GM23338 (cell line): ENCODE measurements around the gene DNAH6. TPM values are rescaled to one million over a fixed set of nuclear protein-coding genes. Genes with fewer than 3 reads are reported as not detected.

Source experiments
- ATAC-seq: fragments of 200-7000 bp; cut with Tn5 transposase; 3 replicates; pipeline ENCODE4 v1.9.1; 2020
- DNase-seq: peaks from one replicate; pipeline ENCODE4 v3.0.0-alpha.2; 2015; ENCODE audit warnings: low spot score
- H2AFZ ChIP-seq: fragments of 200-600 bp; sonication (generic); 2 replicates; pipeline ENCODE4 v1.8.0; 2016; ENCODE audit warnings: antibody characterized with exemption, mild to moderate bottlenecking, moderate library complexity
- H3F3A ChIP-seq: fragments of 200-600 bp; sonication (generic); replicated peaks from 2 replicates; pipeline ENCODE4 v1.8.0; 2017; ENCODE audit warnings: antibody characterized with exemption, mixed run types, low read depth
- H3K27ac ChIP-seq: fragments of 200-600 bp; sonication (generic); 2 replicates; pipeline ENCODE4 v1.6.1; 2016; ENCODE audit warnings: low read depth
- H3K27me3 ChIP-seq: fragments of 200-600 bp; sonication (generic); 2 replicates; pipeline ENCODE4 v1.8.0; 2016; ENCODE audit warnings: mild to moderate bottlenecking, mixed run types, moderate library complexity; ENCODE audit not compliant: insufficient read depth
- H3K36me3 ChIP-seq: fragments of 200-600 bp; sonication (generic); 2 replicates; pipeline ENCODE4 v1.8.0; 2016; ENCODE audit warnings: mild to moderate bottlenecking; ENCODE audit not compliant: insufficient read depth
- H3K4me1 ChIP-seq: fragments of 200-600 bp; sonication (generic); 2 replicates; pipeline ENCODE4 v1.8.0; 2016; ENCODE audit warnings: mild to moderate bottlenecking, moderate library complexity; ENCODE audit not compliant: insufficient read depth
- H3K4me2 ChIP-seq: fragments of 200-600 bp; sonication (generic); 2 replicates; pipeline ENCODE4 v1.7.1; 2017; ENCODE audit warnings: mixed run types
- H3K4me3 ChIP-seq: fragments of 200-600 bp; sonication (generic); 2 replicates; pipeline ENCODE4 v1.6.1; 2016; ENCODE audit warnings: mixed run types
- H3K79me2 ChIP-seq: fragments of 200-600 bp; sonication (generic); replicated peaks from 2 replicates; pipeline ENCODE4 v1.8.0; 2017; ENCODE audit warnings: mild to moderate bottlenecking; ENCODE audit not compliant: insufficient read depth
- H3K9me2 ChIP-seq: fragments of 200-600 bp; sonication (generic); 2 replicates; pipeline ENCODE4 v1.8.0; 2017; ENCODE audit not compliant: insufficient read depth
- H4K20me1 ChIP-seq: fragments of 200-600 bp; sonication (generic); replicated peaks from 2 replicates; pipeline ENCODE4 v1.8.0; 2017; ENCODE audit warnings: mild to moderate bottlenecking; ENCODE audit not compliant: insufficient read depth
- H3K27ac Mint-ChIP-seq: 2 replicates; pipeline ENCODE4 v1.8.0; 2020; ENCODE audit warnings: inconsistent platforms, mild to moderate bottlenecking, moderate library complexity, mixed read lengths
- H3K27me3 Mint-ChIP-seq: 3 replicates; pipeline ENCODE4 v1.8.0; 2022; ENCODE audit warnings: low read depth, mild to moderate bottlenecking, moderate library complexity, mixed read lengths, inconsistent platforms; ENCODE audit not compliant: insufficient read depth, poor library complexity
- H3K36me3 Mint-ChIP-seq: 3 replicates; pipeline ENCODE4 v1.8.0; 2021; ENCODE audit warnings: low read depth, mild to moderate bottlenecking, inconsistent platforms, moderate library complexity, mixed read lengths
- H3K4me1 Mint-ChIP-seq: 3 replicates; pipeline ENCODE4 v1.8.0; 2020; ENCODE audit warnings: mild to moderate bottlenecking, inconsistent platforms, mixed read lengths
- H3K4me3 Mint-ChIP-seq: 3 replicates; pipeline ENCODE4 v1.8.0; 2021; ENCODE audit warnings: moderate library complexity, mild to moderate bottlenecking, inconsistent platforms, mixed read lengths
- H3K9me3 Mint-ChIP-seq: 3 replicates; pipeline ENCODE4 v1.8.0; 2020; ENCODE audit warnings: moderate library complexity, mild to moderate bottlenecking, inconsistent platforms, mixed read lengths
- CREB1 ChIP-seq: fragments of 250-450 bp; sonication (Bioruptor Pico); IDR thresholded peaks from 2 replicates; pipeline ENCODE4 v1.5.0; 2020; ENCODE audit warnings: low read depth, mild to moderate bottlenecking, moderate library complexity
- EZH2 ChIP-seq: fragments of 200-600 bp; sonication (generic); IDR thresholded peaks from one replicate; pipeline ENCODE4 v1.8.0; 2017; ENCODE audit warnings: antibody characterized with exemption, mild to moderate bottlenecking, low read depth; ENCODE audit not compliant: unreplicated experiment
- EZH2phosphoT487 ChIP-seq: fragments of 200-600 bp; sonication (generic); IDR thresholded peaks from one replicate; pipeline ENCODE4 v1.8.1; 2018; ENCODE audit warnings: antibody characterized with exemption; ENCODE audit not compliant: unreplicated experiment
- JUNB ChIP-seq: IDR thresholded peaks from one replicate; pipeline ENCODE4 v1.6.1; 2016; ENCODE audit warnings: antibody characterized with exemption; ENCODE audit not compliant: unreplicated experiment
- NANOG ChIP-seq: IDR thresholded peaks from 2 replicates; pipeline ENCODE4 v1.6.1; 2016; ENCODE audit warnings: antibody characterized with exemption, borderline replicate concordance
- POLR2AphosphoS5 ChIP-seq: IDR thresholded peaks from 2 replicates; pipeline ENCODE4 v1.6.1; 2016; ENCODE audit warnings: antibody characterized with exemption, low read depth
- STAT1 ChIP-seq: IDR thresholded peaks from one replicate; pipeline ENCODE4 v1.6.1; 2016; ENCODE audit warnings: antibody characterized with exemption; ENCODE audit not compliant: unreplicated experiment
- ZNF114 ChIP-seq: fragments of 250-450 bp; sonication (Bioruptor Pico); IDR thresholded peaks from 2 replicates; pipeline ENCODE4 v1.5.0; 2020; ENCODE audit warnings: mild to moderate bottlenecking, moderate library complexity
- polyA plus RNA-seq: library from polyadenylated mRNA; unstranded; fragments of >200 nt; fragmentation: Nextera tagmentation; extraction: Ambion mirVana; gene quantifications from 2 replicates; pipeline ENCODE4 v1.2.1, GENCODE V29; 2016
- total RNA-seq: library from RNA; depleted of rRNA; stranded (reverse); fragments of >200 nt; shearing (Covaris generic); gene quantifications from 2 replicates; pipeline ENCODE4 v1.2.3, GENCODE V29; 2014
- TF ChIP-seq, protein P1 (sequence below): IDR thresholded peaks from one replicate; pipeline ENCODE4 v1.6.1; 2018; ENCODE audit warnings: antibody characterized with exemption; ENCODE audit not compliant: unreplicated experiment
- TF ChIP-seq, protein P2 (sequence below): IDR thresholded peaks from 2 replicates; pipeline ENCODE4 v1.6.1; 2016; ENCODE audit warnings: antibody characterized with exemption
- TF ChIP-seq, protein P3 (sequence below), 2 experiments: fragments of 200-600 bp in 1 of 2; sonication (generic) in 1 of 2; conservative IDR thresholded peaks; 2 replicates each; pipeline versions ENCODE4 v1.5.1 to v1.6.1; 2016 to 2017; ENCODE audit warnings: antibody characterized with exemption in 2 of 2, low read depth in 2 of 2, mild to moderate bottlenecking in 2 of 2, moderate library complexity in 1 of 2

The DNAH6 gene
- total and polyA plus RNA-seq, 2 experiments from 2014 or later = 0.27 to 0.31 TPM

GRCh38 chr2:84731185-84731584 is 214.9 kb downstream of the DNAH6 start:
- DNase-seq = no peak
- Histone ChIP-seq H3K4me1 (no peaks in the 10 kb centered on the region), H3K4me3 (no peak overlapping the region), H4K20me1 (no peaks in the 10 kb centered on the region), H3K79me2 (no peaks in the 10 kb centered on the region), H3K27me3 (no peaks in the 10 kb centered on the region), H3K4me2 (no peak overlapping the region), H3K9me2 (0 out of 2 replicates have a peak, but pooled peaks cover 7% of the 10 kb centered on the region), H3K36me3 (no peaks in the 10 kb centered on the region), H3F3A (no peaks in the 10 kb centered on the region), H3K27ac (no peak overlapping the region), H2AFZ (no peak overlapping the region)
- no peaks in the 10 kb centered on the region for H3K36me3 Mint-ChIP-seq
- no peak overlapping the region for H3K4me3 Mint-ChIP-seq
- H3K27me3 Mint-ChIP-seq = no peaks in the 10 kb centered on the region
- no peak overlapping the region for H3K27ac Mint-ChIP-seq
- no peak for ATAC-seq
- H3K9me3 Mint-ChIP-seq = no peaks in the 10 kb centered on the region; the same call in 1 of the 3 replicates
- no peaks in the 10 kb centered on the region for H3K4me1 Mint-ChIP-seq
- TF ChIP-seq, protein P1, sequence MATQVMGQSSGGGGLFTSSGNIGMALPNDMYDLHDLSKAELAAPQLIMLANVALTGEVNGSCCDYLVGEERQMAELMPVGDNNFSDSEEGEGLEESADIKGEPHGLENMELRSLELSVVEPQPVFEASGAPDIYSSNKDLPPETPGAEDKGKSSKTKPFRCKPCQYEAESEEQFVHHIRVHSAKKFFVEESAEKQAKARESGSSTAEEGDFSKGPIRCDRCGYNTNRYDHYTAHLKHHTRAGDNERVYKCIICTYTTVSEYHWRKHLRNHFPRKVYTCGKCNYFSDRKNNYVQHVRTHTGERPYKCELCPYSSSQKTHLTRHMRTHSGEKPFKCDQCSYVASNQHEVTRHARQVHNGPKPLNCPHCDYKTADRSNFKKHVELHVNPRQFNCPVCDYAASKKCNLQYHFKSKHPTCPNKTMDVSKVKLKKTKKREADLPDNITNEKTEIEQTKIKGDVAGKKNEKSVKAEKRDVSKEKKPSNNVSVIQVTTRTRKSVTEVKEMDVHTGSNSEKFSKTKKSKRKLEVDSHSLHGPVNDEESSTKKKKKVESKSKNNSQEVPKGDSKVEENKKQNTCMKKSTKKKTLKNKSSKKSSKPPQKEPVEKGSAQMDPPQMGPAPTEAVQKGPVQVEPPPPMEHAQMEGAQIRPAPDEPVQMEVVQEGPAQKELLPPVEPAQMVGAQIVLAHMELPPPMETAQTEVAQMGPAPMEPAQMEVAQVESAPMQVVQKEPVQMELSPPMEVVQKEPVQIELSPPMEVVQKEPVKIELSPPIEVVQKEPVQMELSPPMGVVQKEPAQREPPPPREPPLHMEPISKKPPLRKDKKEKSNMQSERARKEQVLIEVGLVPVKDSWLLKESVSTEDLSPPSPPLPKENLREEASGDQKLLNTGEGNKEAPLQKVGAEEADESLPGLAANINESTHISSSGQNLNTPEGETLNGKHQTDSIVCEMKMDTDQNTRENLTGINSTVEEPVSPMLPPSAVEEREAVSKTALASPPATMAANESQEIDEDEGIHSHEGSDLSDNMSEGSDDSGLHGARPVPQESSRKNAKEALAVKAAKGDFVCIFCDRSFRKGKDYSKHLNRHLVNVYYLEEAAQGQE = no peak
- no peak for TF ChIP-seq NANOG
- TF ChIP-seq, protein P2, sequence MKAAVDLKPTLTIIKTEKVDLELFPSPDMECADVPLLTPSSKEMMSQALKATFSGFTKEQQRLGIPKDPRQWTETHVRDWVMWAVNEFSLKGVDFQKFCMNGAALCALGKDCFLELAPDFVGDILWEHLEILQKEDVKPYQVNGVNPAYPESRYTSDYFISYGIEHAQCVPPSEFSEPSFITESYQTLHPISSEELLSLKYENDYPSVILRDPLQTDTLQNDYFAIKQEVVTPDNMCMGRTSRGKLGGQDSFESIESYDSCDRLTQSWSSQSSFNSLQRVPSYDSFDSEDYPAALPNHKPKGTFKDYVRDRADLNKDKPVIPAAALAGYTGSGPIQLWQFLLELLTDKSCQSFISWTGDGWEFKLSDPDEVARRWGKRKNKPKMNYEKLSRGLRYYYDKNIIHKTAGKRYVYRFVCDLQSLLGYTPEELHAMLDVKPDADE = no peak
- no peak for TF ChIP-seq JUNB
- no peak for TF ChIP-seq EZH2phosphoT487
- TF ChIP-seq ZNF114 (CRISPR knock-in tag) = no peak
- no peak for TF ChIP-seq STAT1
- no peak for TF ChIP-seq CREB1 (CRISPR knock-in tag)
- TF ChIP-seq POLR2AphosphoS5 = no peak
- TF ChIP-seq, protein P3, sequence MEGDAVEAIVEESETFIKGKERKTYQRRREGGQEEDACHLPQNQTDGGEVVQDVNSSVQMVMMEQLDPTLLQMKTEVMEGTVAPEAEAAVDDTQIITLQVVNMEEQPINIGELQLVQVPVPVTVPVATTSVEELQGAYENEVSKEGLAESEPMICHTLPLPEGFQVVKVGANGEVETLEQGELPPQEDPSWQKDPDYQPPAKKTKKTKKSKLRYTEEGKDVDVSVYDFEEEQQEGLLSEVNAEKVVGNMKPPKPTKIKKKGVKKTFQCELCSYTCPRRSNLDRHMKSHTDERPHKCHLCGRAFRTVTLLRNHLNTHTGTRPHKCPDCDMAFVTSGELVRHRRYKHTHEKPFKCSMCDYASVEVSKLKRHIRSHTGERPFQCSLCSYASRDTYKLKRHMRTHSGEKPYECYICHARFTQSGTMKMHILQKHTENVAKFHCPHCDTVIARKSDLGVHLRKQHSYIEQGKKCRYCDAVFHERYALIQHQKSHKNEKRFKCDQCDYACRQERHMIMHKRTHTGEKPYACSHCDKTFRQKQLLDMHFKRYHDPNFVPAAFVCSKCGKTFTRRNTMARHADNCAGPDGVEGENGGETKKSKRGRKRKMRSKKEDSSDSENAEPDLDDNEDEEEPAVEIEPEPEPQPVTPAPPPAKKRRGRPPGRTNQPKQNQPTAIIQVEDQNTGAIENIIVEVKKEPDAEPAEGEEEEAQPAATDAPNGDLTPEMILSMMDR (conservative IDR thresholded peaks at IDR 0.05; ENCODE audit: low read depth in 2 of 2) = no peak
- TF ChIP-seq EZH2 = no peak
